AML-193 (cell line): ENCODE results near the gene GNAT2.

Experiments
- DNase-seq, 2 experiments: peaks; one replicate each; lab custom pipeline; 2025; lab: John Stamatoyannopoulos, UW

GNAT2 gene

DNA sequence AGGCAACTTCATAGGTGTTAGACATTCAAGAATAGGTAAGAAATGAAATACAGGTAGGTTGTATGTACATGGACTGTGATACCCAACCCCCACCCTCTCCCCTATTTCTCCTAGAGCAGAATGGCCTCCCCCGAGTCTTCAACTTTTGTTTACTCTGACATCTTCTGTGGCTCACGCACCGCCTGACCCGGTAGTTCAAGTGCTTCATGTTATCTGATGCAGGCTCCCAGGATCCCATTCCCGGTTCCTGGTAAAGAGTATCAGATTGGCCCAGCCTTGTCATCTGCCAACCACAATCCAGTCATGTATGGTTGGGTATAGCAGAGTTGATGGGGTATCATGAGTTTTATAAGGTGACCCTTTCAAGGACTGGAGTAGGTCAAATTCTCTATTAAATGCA lies 61.9 kb downstream of the GNAT2 start:
- no peak for DNase-seq

DNA sequence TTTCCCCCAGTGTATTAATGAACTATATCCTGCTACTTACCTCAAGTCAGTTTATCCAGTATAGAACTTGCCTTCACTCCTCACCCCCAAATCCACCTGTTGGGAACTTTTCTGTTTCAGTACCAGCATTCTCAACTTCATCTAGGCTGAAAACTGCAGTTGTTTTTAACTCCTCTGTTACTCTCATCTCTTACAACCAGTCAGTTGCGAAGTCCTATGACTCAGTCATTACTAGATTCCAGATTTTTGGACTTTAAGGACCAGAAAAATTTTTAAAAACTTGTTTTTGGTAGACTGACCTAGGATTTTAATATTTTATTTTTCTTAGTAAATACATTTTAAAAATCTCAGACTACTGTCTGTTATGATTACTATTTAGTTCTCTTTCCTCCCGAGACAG lies 62.9 kb downstream of the GNAT2 start:
- DNase-seq, result no peak
